ENCODE results near the gene RPL35. TPM values are rescaled to one million over a fixed set of nuclear protein-coding genes. Genes with fewer than 3 reads are reported as not detected.

RPL35 gene
- polyA plus RNA-seq: 1,000 to 10,000 TPM in 2 of 3 donors, 100 to 1,000 TPM in 1; 774 to 2,756 (median 1,213) TPM

GRCh38 chr9:124861342-124862229, at the start of gene RPL35, which contains the start of gene ARPC5L:
Gene RPL35 (minus strand): TSS chr9:124861957. CDS start chr9:124861912, 45 bp downstream.
Gene ARPC5L (plus strand): TSS chr9:124862130. CDS start chr9:124869291, 7,161 bp downstream.
- peak within 1 kb of the TSS; percentile 92 to 98 (median 96) for H3K27ac Mint-ChIP-seq
- peaks cover 2 to 4% (median 4%) of the 10 kb centered on the region in 3 donors for H3K27me3 Mint-ChIP-seq (ENCODE audit: low read depth in 3 of 3)
- peaks cover 37 to 42% of the 10 kb centered on the region in 2 donors for H3K4me1 Mint-ChIP-seq
- H3K9me3 Mint-ChIP-seq: no peaks in the 10 kb centered on the region
- peak; percentile 94 to 95 (median 95) for DNase-seq
- peaks cover 5 to 19% (median 12%) of the 10 kb centered on the region in 3 donors for H3K36me3 Mint-ChIP-seq
- H3K4me3 Mint-ChIP-seq: peak within 1 kb of the TSS; percentile 94 to 97 (median 95)

DNA sequence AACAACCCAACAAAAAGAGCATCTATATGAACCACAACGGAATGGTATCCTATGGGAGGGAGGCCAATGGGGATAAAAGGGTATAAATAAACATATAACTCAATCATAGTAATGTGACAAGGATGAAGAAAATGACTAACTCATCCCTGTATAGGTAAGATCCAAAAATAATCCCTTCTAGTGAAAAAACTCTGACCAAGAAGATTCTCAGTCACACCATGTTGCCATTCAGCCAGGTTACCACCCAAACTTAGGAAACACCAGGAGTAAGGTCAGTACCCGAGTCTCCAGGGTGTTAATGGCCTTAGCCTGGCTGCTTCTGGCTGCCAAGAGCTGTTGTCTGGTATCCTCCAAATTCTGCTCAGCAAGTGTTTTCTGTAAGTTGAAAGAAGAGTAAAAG, 46.3 kb upstream of the RPL35 start:
- H3K9me3 Mint-ChIP-seq: no peaks in the 10 kb centered on the region
- DNase-seq: no peak
- H3K4me1 Mint-ChIP-seq: peaks cover 4 to 8% of the 10 kb centered on the region in 2 donors
- H3K27ac Mint-ChIP-seq: peak overlapping the region in 3 of 6 donors; percentile 31 to 41 (median 37)
- peaks cover 15 to 44% (median 27%) of the 10 kb centered on the region in 3 donors for H3K36me3 Mint-ChIP-seq
- peaks cover 0 to 2% (median 0%) of the 10 kb centered on the region in 3 donors for H3K27me3 Mint-ChIP-seq (ENCODE audit: low read depth in 3 of 3)
- no peak overlapping the region for H3K4me3 Mint-ChIP-seq

- no peak for DNase-seq
- H3K27me3 Mint-ChIP-seq (ENCODE audit: low read depth in 3 of 3): peaks cover 0 to 2% (median 0%) of the 10 kb centered on the region in 3 donors
- H3K9me3 Mint-ChIP-seq: no peaks in the 10 kb centered on the region
- peaks cover 19 to 44% (median 26%) of the 10 kb centered on the region in 3 donors for H3K36me3 Mint-ChIP-seq
- H3K4me3 Mint-ChIP-seq: no peak overlapping the region
- peaks cover 4 to 6% of the 10 kb centered on the region in 2 donors for H3K4me1 Mint-ChIP-seq
- H3K27ac Mint-ChIP-seq: peak overlapping the region in 2 of 6 donors; percentile 13 to 56
Observed at GRCh38 chr9:124906966-124907365, 45.2 kb upstream of the RPL35 start.

DNA sequence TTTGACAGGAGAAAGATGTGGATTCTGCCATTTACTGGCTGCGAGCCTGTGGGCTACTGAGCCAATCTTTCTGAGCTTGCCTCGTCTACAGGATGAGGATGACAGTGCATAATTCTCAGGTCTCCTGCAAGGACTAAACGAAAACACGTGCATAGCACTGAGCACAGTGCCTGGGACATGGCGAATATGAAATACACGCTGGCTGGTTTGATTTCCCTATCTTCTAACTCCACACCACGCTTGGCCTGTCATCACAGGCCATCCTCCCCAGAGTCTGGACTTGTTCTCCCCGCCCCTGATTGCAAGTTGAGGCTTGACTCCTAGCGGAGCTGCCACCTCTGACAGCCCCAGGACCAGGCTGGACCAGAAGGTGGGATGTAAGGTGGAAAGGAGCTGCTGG, 38.1 kb upstream of the RPL35 start:
- Mint-ChIP-seq H3K27ac (no peak overlapping the region), H3K4me3 (no peak overlapping the region)

DNA sequence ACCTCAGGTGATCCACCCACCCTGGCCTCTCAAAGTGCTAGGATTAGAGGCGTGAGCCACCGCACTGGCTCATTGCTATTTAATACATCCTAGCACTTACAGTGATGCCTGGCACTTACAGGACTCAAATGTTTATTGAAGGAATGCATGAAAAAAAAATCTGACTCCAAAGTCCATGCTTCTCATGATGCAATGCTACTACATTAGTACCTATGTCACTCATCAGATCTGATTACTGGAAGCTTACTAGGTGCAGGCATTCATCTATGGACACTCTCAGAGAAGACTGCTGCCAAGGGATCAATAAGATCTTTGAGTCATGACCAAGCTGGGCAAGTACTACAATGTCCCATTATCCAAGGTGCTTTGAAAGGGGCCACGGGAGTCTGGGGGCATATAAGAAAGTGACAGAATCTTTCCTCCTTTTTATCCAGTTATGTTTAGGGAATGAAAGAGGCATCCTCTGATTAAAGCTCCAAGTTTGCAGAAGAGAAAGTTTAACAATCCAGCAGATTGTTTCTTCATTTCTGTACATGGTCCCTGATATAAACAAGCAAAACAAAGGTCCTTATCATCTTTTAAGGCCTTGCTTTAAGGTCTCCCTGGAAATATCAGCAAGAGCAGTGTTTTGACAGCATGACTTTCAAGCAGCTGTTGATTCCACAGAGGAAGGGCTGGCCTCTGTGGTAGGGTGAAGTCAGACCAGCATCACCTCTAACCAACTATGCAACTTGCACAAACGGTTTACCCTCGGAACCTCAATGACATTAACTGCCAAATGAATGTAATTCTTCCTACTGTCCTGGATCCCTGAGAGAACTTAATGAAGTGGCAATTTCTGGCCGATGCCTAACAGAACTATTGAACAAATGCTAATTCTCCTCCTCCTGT, 36.1 kb upstream of the RPL35 start:
- H3K4me3 Mint-ChIP-seq: no peak overlapping the region
- peaks cover 0 to 2% (median 0%) of the 10 kb centered on the region in 3 donors for H3K27me3 Mint-ChIP-seq (ENCODE audit: low read depth in 3 of 3)
- H3K27ac Mint-ChIP-seq: no peak overlapping the region
- DNase-seq: no peak
- peaks cover 10 to 50% (median 41%) of the 10 kb centered on the region in 3 donors for H3K36me3 Mint-ChIP-seq
- H3K9me3 Mint-ChIP-seq: no peaks in the 10 kb centered on the region
- H3K4me1 Mint-ChIP-seq: peaks cover 5 to 14% of the 10 kb centered on the region in 2 donors

More for the DNA sequence above, 38.1 kb upstream of the RPL35 start:
- no peaks in the 10 kb centered on the region for H3K9me3 Mint-ChIP-seq
- DNase-seq: no peak
- peaks cover 0 to 2% (median 0%) of the 10 kb centered on the region in 3 donors for H3K27me3 Mint-ChIP-seq (ENCODE audit: low read depth in 3 of 3)
- peaks cover 0 to 6% of the 10 kb centered on the region in 2 donors for H3K4me1 Mint-ChIP-seq
- H3K36me3 Mint-ChIP-seq: peaks cover 17 to 39% (median 34%) of the 10 kb centered on the region in 3 donors

DNA sequence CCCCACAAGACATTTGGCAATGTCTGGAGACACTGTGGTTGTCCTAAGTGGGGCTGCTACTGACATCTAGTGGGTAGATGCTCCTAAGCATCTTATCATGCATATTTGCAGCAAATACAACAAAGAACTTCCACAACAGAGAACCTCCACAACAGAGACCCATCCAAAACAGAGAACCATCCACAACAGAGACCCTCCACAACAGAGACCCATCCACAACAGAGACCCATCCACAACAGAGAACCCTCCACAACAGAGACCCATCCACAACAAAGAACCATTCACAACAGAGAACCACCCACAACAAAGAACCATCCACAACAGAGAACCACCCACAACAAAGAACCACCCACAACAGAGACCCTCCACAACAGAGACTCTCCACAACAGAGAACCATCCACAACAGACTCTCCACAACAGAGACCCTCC, 33.0 kb upstream of the RPL35 start:
- H3K4me3 Mint-ChIP-seq: no peak overlapping the region
- peaks cover 0 to 2% (median 1%) of the 10 kb centered on the region in 3 donors for H3K27me3 Mint-ChIP-seq (ENCODE audit: low read depth in 3 of 3)

GRCh38 chr9:124894035-124894740, 32.4 kb upstream of the RPL35 start:
- peaks cover 5 to 14% of the 10 kb centered on the region in 2 donors for H3K4me1 Mint-ChIP-seq
- peaks cover 0 to 1% (median under 1%) of the 10 kb centered on the region in 3 donors for H3K27me3 Mint-ChIP-seq (ENCODE audit: low read depth in 3 of 3)
- H3K4me3 Mint-ChIP-seq: no peak overlapping the region
- DNase-seq: no peak
- H3K27ac Mint-ChIP-seq: peak overlapping the region in 4 of 6 donors; percentile 1 to 45 (median 22)
- no peaks in the 10 kb centered on the region for H3K9me3 Mint-ChIP-seq
- H3K36me3 Mint-ChIP-seq: peaks cover 16 to 60% (median 37%) of the 10 kb centered on the region in 3 donors

More for the DNA sequence above, 33.0 kb upstream of the RPL35 start:
- Mint-ChIP-seq H3K4me1 (peaks cover 5 to 14% of the 10 kb centered on the region in 2 donors), H3K27ac (peak overlapping the region in 3 of 6 donors; percentile 1 to 45 (median 36)), H3K36me3 (peaks cover 13 to 57% (median 37%) of the 10 kb centered on the region in 3 donors), H3K9me3 (no peaks in the 10 kb centered on the region)
- DNase-seq: peak; percentile 38 to 65 (median 57)

DNA sequence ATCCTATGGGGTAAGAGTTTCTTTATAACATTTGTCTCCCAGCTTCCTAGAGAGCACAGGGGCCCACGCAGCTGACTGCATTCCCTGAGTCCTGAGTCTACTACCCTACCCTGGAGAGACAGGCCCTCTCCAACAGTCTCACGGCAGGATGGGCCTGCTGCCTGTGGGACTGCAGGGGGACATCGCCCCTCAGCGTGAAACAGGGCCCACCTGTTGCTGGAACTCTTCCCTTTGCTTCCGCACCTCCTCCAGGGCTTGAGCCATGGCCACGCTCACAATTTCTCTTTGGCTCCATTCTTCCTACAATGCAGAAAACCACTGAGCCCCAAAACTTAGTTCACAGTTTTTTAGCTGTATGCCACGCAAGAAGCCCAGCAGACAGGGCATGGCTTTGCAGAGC, 28.4 kb upstream of the RPL35 start:
- DNase-seq: no peak
- Mint-ChIP-seq H3K9me3 (no peaks in the 10 kb centered on the region), H3K36me3 (peaks cover 24 to 55% (median 25%) of the 10 kb centered on the region in 3 donors), H3K27ac (no peak overlapping the region), H3K4me1 (peaks cover 7 to 10% of the 10 kb centered on the region in 2 donors), H3K27me3 (ENCODE audit: low read depth in 3 of 3) (peaks cover 0 to 2% (median 1%) of the 10 kb centered on the region in 3 donors), H3K4me3 (no peak overlapping the region)

GRCh38 chr9:124889006-124889405, 27.2 kb upstream of the RPL35 start:
- DNase-seq: no peak
- Mint-ChIP-seq H3K4me1 (peaks cover 0 to 2% of the 10 kb centered on the region in 2 donors), H3K4me3 (no peak overlapping the region), H3K27me3 (ENCODE audit: low read depth in 3 of 3) (peaks cover 0 to 2% (median 1%) of the 10 kb centered on the region in 3 donors), H3K9me3 (no peaks in the 10 kb centered on the region), H3K36me3 (peaks cover 23 to 53% (median 24%) of the 10 kb centered on the region in 3 donors), H3K27ac (no peak overlapping the region)

GRCh38 chr9:124887832-124888231, 26.1 kb upstream of the RPL35 start:
- Mint-ChIP-seq H3K4me3 (no peak overlapping the region), H3K4me1 (peaks cover 0 to 2% of the 10 kb centered on the region in 2 donors), H3K27ac (no peak overlapping the region), H3K36me3 (peaks cover 21 to 44% (median 24%) of the 10 kb centered on the region in 3 donors), H3K27me3 (ENCODE audit: low read depth in 3 of 3) (peaks cover 0 to 2% (median 1%) of the 10 kb centered on the region in 3 donors), H3K9me3 (no peaks in the 10 kb centered on the region)
- no peak for DNase-seq

DNA sequence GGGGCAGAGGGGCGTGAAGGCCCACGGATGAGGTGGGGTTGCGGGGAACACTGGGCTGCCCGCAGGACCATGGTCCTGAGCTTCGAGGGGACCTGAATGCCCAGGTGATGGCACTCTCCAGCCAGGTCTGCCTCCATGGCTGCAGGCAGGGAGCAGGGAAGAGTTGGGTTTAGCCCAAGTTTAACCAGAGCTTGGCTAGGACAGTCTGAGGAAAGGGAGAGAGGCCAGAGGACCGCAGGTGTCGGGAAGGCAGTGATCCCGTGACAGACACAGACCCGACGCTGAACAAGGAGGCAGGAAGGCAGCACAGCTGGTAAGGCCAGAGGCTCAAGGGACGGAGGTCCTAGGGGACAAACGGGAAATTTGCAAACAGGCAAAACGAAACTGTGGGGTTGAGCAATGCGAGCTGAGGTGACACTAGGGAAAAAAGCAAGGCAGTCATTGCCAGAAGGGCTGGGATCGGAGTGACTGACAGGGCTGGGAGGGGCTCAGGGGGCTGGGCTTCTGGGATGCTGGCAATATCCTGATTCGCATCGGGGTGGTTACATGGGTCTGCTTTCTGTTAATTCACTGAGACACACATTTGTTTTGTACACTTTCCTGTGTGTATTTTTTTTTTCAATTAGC, 25.2 kb upstream of the RPL35 start:
- H3K4me3 Mint-ChIP-seq: no peak overlapping the region
- peaks cover 20 to 44% (median 21%) of the 10 kb centered on the region in 3 donors for H3K36me3 Mint-ChIP-seq
- peak overlapping the region in 1 of 6 donors; percentile 57 for H3K27ac Mint-ChIP-seq

GRCh38 chr9:124886461-124886860, 24.7 kb upstream of the RPL35 start:
- Mint-ChIP-seq H3K4me3 (no peak overlapping the region), H3K4me1 (peaks cover 5 to 7% of the 10 kb centered on the region in 2 donors), H3K27me3 (ENCODE audit: low read depth in 3 of 3) (peaks cover 0 to 2% (median 0%) of the 10 kb centered on the region in 3 donors), H3K36me3 (peaks cover 20 to 44% (median 21%) of the 10 kb centered on the region in 3 donors), H3K27ac (peak overlapping the region in 1 of 6 donors; percentile 48), H3K9me3 (no peaks in the 10 kb centered on the region)
- DNase-seq: no peak

More for the DNA sequence above, 25.2 kb upstream of the RPL35 start:
- Mint-ChIP-seq H3K9me3 (no peaks in the 10 kb centered on the region), H3K27me3 (ENCODE audit: low read depth in 3 of 3) (peaks cover 0 to 2% (median 1%) of the 10 kb centered on the region in 3 donors), H3K4me1 (peaks cover under 1 to 2% of the 10 kb centered on the region in 2 donors)
- DNase-seq: no peak

Data from immature natural killer cell (primary cell).